HG02973 (cell line): ENCODE results near the gene CELSR1.
"Not testable (repeated sequence)": the region's sequence is repeated elsewhere in the genome, so short reads cannot be mapped to it uniquely, and the experiment has no call there.

Source experiments
- ATAC-seq: cut with Tn5 transposase; IDR thresholded peaks from one replicate; pipeline ENCODE4 v1.9.1; 2021; ENCODE audit warnings: moderate library complexity; ENCODE audit not compliant: unreplicated experiment

CELSR1 gene

GRCh38 chr22:46513908-46514550 lies 23.4 kb downstream of the CELSR1 start:
- no peak for ATAC-seq

GRCh38 chr22:46512683-46513082 lies 24.7 kb downstream of the CELSR1 start:
- ATAC-seq: no peak

GRCh38 chr22:46512039-46512370 lies 25.4 kb downstream of the CELSR1 start:
- no peak for ATAC-seq

GRCh38 chr22:46511151-46512038 lies 26.0 kb downstream of the CELSR1 start:
- no peak for ATAC-seq

- ATAC-seq: no peak
Observed at GRCh38 chr22:46509416-46510089, 27.9 kb downstream of the CELSR1 start.

- no peak for ATAC-seq
Observed at GRCh38 chr22:46508491-46508999, 28.9 kb downstream of the CELSR1 start.

GRCh38 chr22:46507451-46508425 lies 29.7 kb downstream of the CELSR1 start:
- no peak for ATAC-seq

- no peak for ATAC-seq
Observed at GRCh38 chr22:46504584-46504983, 32.8 kb downstream of the CELSR1 start.

- ATAC-seq: no peak
Observed at GRCh38 chr22:46502440-46503175, 34.8 kb downstream of the CELSR1 start.

- no peak for ATAC-seq
Observed at GRCh38 chr22:46501701-46502100, 35.7 kb downstream of the CELSR1 start.

GRCh38 chr22:46501265-46501664 lies 36.2 kb downstream of the CELSR1 start:
- not testable (repeated sequence) for ATAC-seq

- ATAC-seq: no peak
Observed at GRCh38 chr22:46500201-46500600, 37.2 kb downstream of the CELSR1 start.

GRCh38 chr22:46499805-46500189 lies 37.6 kb downstream of the CELSR1 start:
- no peak for ATAC-seq

- ATAC-seq: no peak
Observed at GRCh38 chr22:46491946-46492345, 45.5 kb downstream of the CELSR1 start.

- no peak for ATAC-seq
Observed at GRCh38 chr22:46490538-46490937, 46.9 kb downstream of the CELSR1 start.

- no peak for ATAC-seq
Observed at GRCh38 chr22:46486996-46487717, 50.3 kb downstream of the CELSR1 start.

GRCh38 chr22:46484861-46485595 lies 52.4 kb downstream of the CELSR1 start:
- ATAC-seq: no peak

GRCh38 chr22:46484156-46484860 lies 53.1 kb downstream of the CELSR1 start:
- ATAC-seq: no peak
